Kidney (tissue), 14 donors: ENCODE measurements around the gene KLF7. TPM values are rescaled to one million over a fixed set of nuclear protein-coding genes. Genes with fewer than 3 reads are reported as not detected.

Experiments used
- DNase-seq, 5 donors: peaks; one replicate each; pipeline ENCODE4 v3.0.0-alpha.2; 2013 to 2020
- FAIRE-seq: peaks from 2 replicates; lab custom pipeline; 2012; peaks lifted over from hg19 to GRCh38; lab: Jason Lieb, UNC
- H3K27ac ChIP-seq, 2 donors: one replicate each; pipeline ENCODE4 v1.7.0; 2013; ENCODE audit warnings: low read depth in 2 of 2, low read length in 2 of 2, inconsistent platforms in 1 of 2
- H3K27me3 ChIP-seq: one replicate; pipeline ENCODE4 v1.7.1; 2013; ENCODE audit warnings: low read length, inconsistent platforms; ENCODE audit not compliant: control insufficient read depth, insufficient read depth
- H3K36me3 ChIP-seq, 3 donors: one replicate each; pipeline versions ENCODE4 v1.7.0 to v1.7.1; 2013; ENCODE audit warnings: low read length in 3 of 3, control low read depth in 1 of 3, inconsistent platforms in 1 of 3; ENCODE audit not compliant: insufficient read depth in 3 of 3, control insufficient read depth in 2 of 3
- H3K4me1 ChIP-seq, 3 donors: one replicate each; pipeline versions ENCODE4 v1.7.0 to v1.7.1; 2013; ENCODE audit warnings: low read length in 3 of 3, inconsistent platforms in 1 of 3, low read depth in 1 of 3; ENCODE audit not compliant: control insufficient read depth in 2 of 3, insufficient read depth in 2 of 3
- H3K4me3 ChIP-seq, 3 donors: one replicate each; pipeline versions ENCODE4 v1.7.0 to v1.8.1; 2013; ENCODE audit warnings: low read length in 3 of 3, control low read depth in 1 of 3, inconsistent platforms in 1 of 3
- H3K9ac ChIP-seq, 3 donors: one replicate each; pipeline versions ENCODE4 v1.7.0 to v1.7.1; 2013; ENCODE audit warnings: low read length in 3 of 3, control low read depth in 1 of 3, inconsistent platforms in 1 of 3
- H3K9me3 ChIP-seq, 3 donors: one replicate each; pipeline versions ENCODE4 v1.7.0 to v1.7.1; 2013; ENCODE audit warnings: low read length in 3 of 3, control low read depth in 1 of 3, inconsistent platforms in 1 of 3; ENCODE audit not compliant: control insufficient read depth in 2 of 3, insufficient read depth in 1 of 3
- CTCF ChIP-seq: IDR thresholded peaks from 3 replicates; pipeline ENCODE4 v1.5.1; 2012; ENCODE audit warnings: mild to moderate bottlenecking, moderate library complexity, borderline replicate concordance; ENCODE audit not compliant: insufficient read depth; ENCODE audit errors: extremely low read depth
- intact Hi-C: fragments of 100-400 bp; cut with DNase I; formaldehyde crosslinking; loops from one replicate; pipeline ENCODE4 v1.11.1; 2022
- polyA plus RNA-seq: library from polyadenylated mRNA; stranded (reverse); fragments of 350-450 nt; fragmentation: Illumina TruSeq; extraction: RNeasy Lipid Tissue Mini Kit (QIAGEN cat#74804); gene quantifications from one replicate; pipeline ENCODE4 v1.2.3, GENCODE V29; 2014; ENCODE audit warnings: low read depth, low replicate concordance; ENCODE audit not compliant: insufficient read depth
- total RNA-seq: library from RNA; stranded (reverse); fragmentation: NEBNext Ultra II Directional; extraction: Animal tissue kit (Norgen Biotek cat#: 25700); gene quantifications from one replicate; pipeline ENCODE4 v1.2.1, GENCODE V29; 2021
- donor health status: control.
- donor health status: control.
- donor health status: control.
- donor health status: control.
- donor health status: control.
- donor health status: DM: yes; HTN: yes; CAD: no.
- donor health status: Normal renal cell carcinoma (clear cell type).

The KLF7 gene
- total and polyA plus RNA-seq, 2 donors from 2014 or later = 2.9 to 61.5 TPM

DNA sequence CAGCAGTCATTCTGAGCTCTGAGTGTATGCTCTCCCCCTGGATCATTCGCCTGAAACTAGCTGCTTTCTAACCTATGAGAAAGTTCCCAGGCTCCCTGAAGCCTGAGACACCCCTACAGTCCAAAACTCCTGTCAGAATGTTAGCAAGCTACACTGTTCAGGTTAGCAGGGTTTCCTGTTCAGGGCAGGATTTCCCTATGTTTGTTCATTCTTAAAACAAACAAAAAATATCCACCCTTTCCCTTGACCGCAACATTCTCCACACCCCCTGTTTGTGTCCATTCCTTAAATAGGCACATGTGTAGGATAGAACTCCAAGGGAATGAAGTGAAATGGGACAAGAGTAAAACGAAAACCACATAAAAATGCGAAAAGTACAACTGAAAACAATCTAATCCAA, 83.1 kb downstream of the KLF7 start:
- no peak overlapping the region for H3K27ac ChIP-seq
- no peak overlapping the region for H3K4me3 ChIP-seq
- no peak for DNase-seq
- TF ChIP-seq CTCF = no peak
- H3K9me3 ChIP-seq = no peaks in the 10 kb centered on the region
- H3K9ac ChIP-seq = no peak overlapping the region
- no peaks in the 10 kb centered on the region for H3K4me1 ChIP-seq
- H3K27me3 ChIP-seq = no peaks in the 10 kb centered on the region
- no peak for FAIRE-seq
- peaks cover 4 to 23% (median 12%) of the 10 kb centered on the region in 3 donors for H3K36me3 ChIP-seq
- intact Hi-C loops = no loop called here

GRCh38 chr2:207078186-207078798, 87.5 kb downstream of the KLF7 start:
- no peak for TF ChIP-seq CTCF

DNA sequence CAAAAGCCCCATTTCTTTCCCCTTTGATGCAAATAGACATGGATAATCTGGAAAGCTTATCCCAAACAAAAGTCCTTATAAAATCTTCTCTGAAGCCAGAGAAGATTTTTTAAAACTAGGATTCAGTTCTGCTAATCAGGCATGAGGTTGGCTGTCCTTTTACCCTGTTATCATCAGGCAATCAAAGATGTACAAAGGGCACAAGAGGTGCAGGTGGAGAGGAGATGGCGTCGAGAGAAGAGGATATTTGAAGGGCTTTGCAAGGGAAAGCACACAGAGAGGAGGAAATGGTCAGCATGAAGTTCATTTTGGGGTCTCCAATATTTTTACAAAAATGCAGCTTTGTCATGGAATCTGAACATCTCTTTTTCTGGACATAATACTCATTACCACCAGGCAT, 88.5 kb downstream of the KLF7 start:
- H3K9ac ChIP-seq = no peak overlapping the region
- H3K9me3 ChIP-seq = no peaks in the 10 kb centered on the region
- H3K27me3 ChIP-seq = no peaks in the 10 kb centered on the region
- peaks cover 4 to 19% (median 11%) of the 10 kb centered on the region in 3 donors for H3K36me3 ChIP-seq
- TF ChIP-seq CTCF = no peak
- peaks cover 5 to 7% (median 5%) of the 10 kb centered on the region in 3 donors for H3K4me1 ChIP-seq
- H3K4me3 ChIP-seq = no peak overlapping the region
- DNase-seq = no peak
- no peak overlapping the region for H3K27ac ChIP-seq
- no peak for FAIRE-seq
- intact Hi-C loops = no loop called here

More at GRCh38 chr2:207078186-207078798, 87.5 kb downstream of the KLF7 start:
- no peak for FAIRE-seq
- no peaks in the 10 kb centered on the region for H3K27me3 ChIP-seq
- DNase-seq = no peak
- intact Hi-C loops = no loop called here
- no peak overlapping the region for H3K4me3 ChIP-seq
- H3K36me3 ChIP-seq = peaks cover 4 to 23% (median 11%) of the 10 kb centered on the region in 3 donors
- H3K4me1 ChIP-seq = peaks cover 5 to 7% (median 5%) of the 10 kb centered on the region in 3 donors
- no peak overlapping the region for H3K27ac ChIP-seq
- no peak overlapping the region for H3K9ac ChIP-seq
- H3K9me3 ChIP-seq = no peaks in the 10 kb centered on the region
